ENCODE results near the gene TDP1.
A peak's percentile ranks its signal among the peaks of the same experiment; 100 is the strongest.

Gene TDP1

GRCh38 chr14:89941830-89942377 is 13.8 kb upstream of the TDP1 start:
- DNase-seq (ENCODE audit: low spot score) = no peak

GRCh38 chr14:89947344-89947743 is 8.4 kb upstream of the TDP1 start:
- DNase-seq (ENCODE audit: low spot score) = no peak

- no peak for DNase-seq (ENCODE audit: low spot score)
Observed at GRCh38 chr14:89952576-89952975, 3.2 kb upstream of the TDP1 start.

GRCh38 chr14:89953602-89954001 is 2.1 kb upstream of the TDP1 start:
- no peak for DNase-seq (ENCODE audit: low spot score)

GRCh38 chr14:89954070-89955021 is 1.4 kb upstream of the TDP1 start, which contains the start of gene EFCAB11:
Gene EFCAB11 (minus strand): TSS chr14:89954730. CDS start chr14:89954660, 70 bp downstream.
- DNase-seq (ENCODE audit: low spot score) = peak; percentile 97

- DNase-seq (ENCODE audit: low spot score) = no peak
Observed at GRCh38 chr14:89955022-89955744, 544 bp upstream of the TDP1 start.

- no peak for DNase-seq (ENCODE audit: low spot score)
Observed at GRCh38 chr14:89956661-89957009, 908 bp downstream of the TDP1 start.

- no peak for DNase-seq (ENCODE audit: low spot score)
Observed at GRCh38 chr14:89957376-89957775, 1.6 kb downstream of the TDP1 start.

- no peak for DNase-seq (ENCODE audit: low spot score)
Observed at GRCh38 chr14:89957791-89958190, 2.1 kb downstream of the TDP1 start.

- DNase-seq (ENCODE audit: low spot score) = no peak
Observed at GRCh38 chr14:89958966-89959365, 3.2 kb downstream of the TDP1 start.

- DNase-seq (ENCODE audit: low spot score) = peak; percentile 12
Observed at GRCh38 chr14:89959853-89960445, 4.2 kb downstream of the TDP1 start.

GRCh38 chr14:89960914-89961313 is 5.2 kb downstream of the TDP1 start:
- DNase-seq (ENCODE audit: low spot score) = no peak

- DNase-seq (ENCODE audit: low spot score) = no peak
Observed at GRCh38 chr14:89963288-89963978, 7.7 kb downstream of the TDP1 start.

- no peak for DNase-seq (ENCODE audit: low spot score)
Observed at GRCh38 chr14:89965839-89966238, 10.1 kb downstream of the TDP1 start.

GRCh38 chr14:89973234-89973823 is 17.6 kb downstream of the TDP1 start:
- peak; percentile 30 for DNase-seq (ENCODE audit: low spot score)

- DNase-seq (ENCODE audit: low spot score) = no peak
Observed at GRCh38 chr14:89977668-89978067, 21.9 kb downstream of the TDP1 start.

- DNase-seq (ENCODE audit: low spot score) = no peak
Observed at GRCh38 chr14:89978656-89979055, 22.9 kb downstream of the TDP1 start.

- no peak for DNase-seq (ENCODE audit: low spot score)
Observed at GRCh38 chr14:89983375-89983774, 27.6 kb downstream of the TDP1 start.

GRCh38 chr14:89986462-89987160 is 30.9 kb downstream of the TDP1 start:
- DNase-seq (ENCODE audit: low spot score) = no peak

- DNase-seq (ENCODE audit: low spot score) = no peak
Observed at GRCh38 chr14:89987161-89987475, 31.4 kb downstream of the TDP1 start.

GRCh38 chr14:89988787-89989186 is 33.1 kb downstream of the TDP1 start:
- DNase-seq (ENCODE audit: low spot score) = no peak

All from CD4-positive, alpha-beta T cell treated with Interleukin-6 at 100 ng/mL for 8 hours (primary cell).